Testis (tissue), 2 donors: Measurements from ENCODE around the gene FAM161B.
"Not testable (repeated sequence)": the region's sequence is repeated elsewhere in the genome, so short reads cannot be mapped to it uniquely, and the experiment has no call there.

Experiments used
- CTCF ChIP-seq, 3 experiments: fragments of 450-650 bp in 2 of 3; fragments of 200-600 bp in 1 of 3; sonication (generic) in 1 of 3; IDR thresholded peaks; one replicate each; pipeline ENCODE4 v1.5.1; 2016 to 2019; ENCODE audit warnings: antibody characterized with exemption in 3 of 3, mild to moderate bottlenecking in 2 of 3, moderate library complexity in 1 of 3
- POLR2A ChIP-seq: fragments of 450-650 bp; IDR thresholded peaks from one replicate; pipeline ENCODE4 v1.6.1; 2017; ENCODE audit warnings: antibody characterized with exemption, mild to moderate bottlenecking, moderate library complexity

DNA sequence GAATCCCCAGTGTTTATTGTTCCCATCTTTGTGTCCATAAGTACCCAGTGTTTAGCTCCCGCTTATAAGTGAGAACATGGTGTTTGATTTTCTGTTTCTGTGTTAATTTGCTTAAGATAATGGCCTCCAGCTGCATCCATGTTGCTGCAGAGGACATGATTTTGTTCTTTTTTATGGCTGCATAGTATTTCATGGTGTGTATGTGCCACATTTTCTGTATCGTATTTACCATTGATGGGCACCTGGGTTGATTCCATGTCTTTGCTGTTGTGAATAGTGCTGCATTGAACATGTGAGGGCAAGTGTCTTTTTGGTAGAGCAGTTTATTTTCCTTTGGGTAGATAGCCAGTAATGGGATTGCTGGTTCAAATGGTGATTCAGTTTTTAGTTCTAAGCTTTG, 30.4 kb downstream of the FAM161B start:
- TF ChIP-seq CTCF (IDR thresholded peaks at IDR 0.05); POLR2A: not testable (repeated sequence)
